NCI-H2171 (cell line): ENCODE results near the gene GATAD2B.
A peak's percentile ranks its signal among the peaks of the same experiment; 100 is the strongest.
"Not testable (repeated sequence)": the region's sequence is repeated elsewhere in the genome, so short reads cannot be mapped to it uniquely, and the experiment has no call there.

ENCODE experiments used
- DNase-seq: peaks from one replicate; lab custom pipeline; 2025; lab: John Stamatoyannopoulos, UW

GATAD2B gene

GRCh38 chr1:153833968-153834367 is 88.8 kb downstream of the GATAD2B start:
- not testable (repeated sequence) for DNase-seq

DNA sequence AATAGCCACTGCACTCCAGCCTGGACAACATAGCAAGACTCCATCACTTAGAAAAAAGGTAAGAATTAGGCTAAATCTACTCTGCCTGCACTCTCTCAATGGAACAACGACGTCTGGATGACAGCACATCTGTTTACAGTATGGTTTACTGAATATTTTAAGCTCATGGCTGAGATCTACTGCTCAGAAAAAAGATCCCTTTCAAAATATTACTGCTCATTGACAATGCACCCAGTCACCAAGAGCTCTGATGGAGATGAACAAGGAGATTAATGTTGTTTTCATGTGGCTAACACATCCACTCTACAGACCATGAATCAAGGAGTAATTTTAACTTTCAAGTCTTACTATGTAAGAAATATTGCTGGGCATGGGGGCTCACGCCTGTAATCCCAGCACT is 89.6 kb downstream of the GATAD2B start:
- no peak for DNase-seq

DNA sequence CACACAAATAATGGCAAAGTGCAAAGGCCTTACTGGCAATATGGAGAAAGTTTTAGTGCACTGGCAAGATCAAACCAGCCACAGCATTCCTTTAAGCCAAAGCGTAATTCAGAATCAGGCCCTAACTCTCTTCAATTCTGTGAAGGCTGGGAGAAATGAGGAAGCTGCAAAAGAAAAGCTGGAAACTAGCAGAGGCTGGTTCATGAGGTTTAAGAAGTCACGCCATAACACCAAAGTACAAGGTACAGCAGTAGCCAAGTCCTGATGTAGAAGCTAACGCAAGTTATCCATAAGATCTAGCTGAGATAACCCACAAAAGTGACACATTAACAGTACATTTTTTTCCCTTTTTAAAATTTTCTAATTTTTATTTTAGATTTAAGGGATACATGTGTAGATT is 90.5 kb downstream of the GATAD2B start:
- DNase-seq = no peak

DNA sequence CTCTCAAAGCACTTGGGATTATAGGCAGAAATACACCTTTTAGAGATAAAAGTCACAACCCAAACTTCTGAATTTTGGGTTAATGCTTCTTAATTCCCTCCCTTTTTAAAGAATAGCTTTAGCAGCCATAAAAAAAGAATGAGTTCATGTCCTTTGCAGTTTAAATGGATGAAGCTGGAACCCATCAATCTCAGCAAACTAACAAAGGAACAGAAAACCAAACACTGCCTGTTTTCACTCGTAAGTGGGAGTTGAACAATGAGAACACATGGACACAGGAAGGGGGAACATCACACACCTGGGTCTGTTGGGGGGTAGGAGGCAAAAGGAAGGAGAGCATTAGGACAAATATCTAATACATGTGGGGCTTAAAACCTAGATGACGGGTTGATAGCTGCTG is 91.7 kb downstream of the GATAD2B start:
- DNase-seq = no peak

GRCh38 chr1:153827168-153827964 is 95.4 kb downstream of the GATAD2B start:
- no peak for DNase-seq

DNA sequence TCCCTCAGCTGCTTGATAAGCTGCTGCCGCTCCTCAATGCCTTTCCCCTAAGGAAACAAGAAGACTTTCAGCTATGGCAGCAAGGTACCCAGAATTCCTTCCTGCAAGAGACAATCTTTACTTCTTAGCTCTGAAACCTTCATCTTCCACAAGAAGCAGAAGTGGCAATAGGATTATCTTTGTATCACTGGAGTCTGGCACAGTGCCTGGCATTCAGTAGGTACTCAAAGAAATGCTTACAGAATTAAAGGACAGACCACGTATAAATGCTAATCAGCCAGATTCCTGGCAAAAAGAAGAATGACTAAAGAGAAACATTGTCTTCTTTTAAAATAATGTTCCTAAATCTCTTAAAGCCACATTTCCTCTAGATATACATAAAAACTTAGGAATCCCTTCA is 103.9 kb downstream of the GATAD2B start:
- DNase-seq = no peak

DNA sequence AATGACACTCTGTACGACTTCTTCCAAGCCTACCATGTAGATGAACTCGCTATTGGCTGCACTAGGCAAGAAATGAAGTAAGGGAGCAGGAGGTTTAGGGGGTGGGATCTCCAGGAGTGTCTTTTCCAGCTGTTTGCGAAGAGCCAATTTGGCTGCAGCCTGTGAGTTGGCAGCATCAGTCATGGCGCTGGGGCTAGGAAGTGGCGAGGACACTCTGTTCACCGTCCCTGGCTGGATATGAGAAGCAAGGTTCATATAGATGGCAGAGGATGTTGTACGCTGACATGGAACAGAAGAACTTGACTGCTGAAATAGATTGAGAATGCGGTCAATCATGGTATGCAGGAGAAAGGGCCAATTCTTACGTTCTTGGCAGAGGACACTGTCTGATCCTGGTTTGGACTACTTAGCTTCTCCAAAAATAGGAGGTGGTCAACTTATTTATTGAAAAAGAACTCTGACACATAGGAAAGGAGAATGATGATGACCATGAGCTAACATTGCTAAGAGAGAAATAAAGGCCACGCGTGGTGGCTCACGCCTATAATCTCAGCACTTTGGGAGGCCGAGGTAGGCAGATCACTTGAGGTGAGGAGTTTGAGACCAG is 106.4 kb downstream of the GATAD2B start:
- DNase-seq = no peak

DNA sequence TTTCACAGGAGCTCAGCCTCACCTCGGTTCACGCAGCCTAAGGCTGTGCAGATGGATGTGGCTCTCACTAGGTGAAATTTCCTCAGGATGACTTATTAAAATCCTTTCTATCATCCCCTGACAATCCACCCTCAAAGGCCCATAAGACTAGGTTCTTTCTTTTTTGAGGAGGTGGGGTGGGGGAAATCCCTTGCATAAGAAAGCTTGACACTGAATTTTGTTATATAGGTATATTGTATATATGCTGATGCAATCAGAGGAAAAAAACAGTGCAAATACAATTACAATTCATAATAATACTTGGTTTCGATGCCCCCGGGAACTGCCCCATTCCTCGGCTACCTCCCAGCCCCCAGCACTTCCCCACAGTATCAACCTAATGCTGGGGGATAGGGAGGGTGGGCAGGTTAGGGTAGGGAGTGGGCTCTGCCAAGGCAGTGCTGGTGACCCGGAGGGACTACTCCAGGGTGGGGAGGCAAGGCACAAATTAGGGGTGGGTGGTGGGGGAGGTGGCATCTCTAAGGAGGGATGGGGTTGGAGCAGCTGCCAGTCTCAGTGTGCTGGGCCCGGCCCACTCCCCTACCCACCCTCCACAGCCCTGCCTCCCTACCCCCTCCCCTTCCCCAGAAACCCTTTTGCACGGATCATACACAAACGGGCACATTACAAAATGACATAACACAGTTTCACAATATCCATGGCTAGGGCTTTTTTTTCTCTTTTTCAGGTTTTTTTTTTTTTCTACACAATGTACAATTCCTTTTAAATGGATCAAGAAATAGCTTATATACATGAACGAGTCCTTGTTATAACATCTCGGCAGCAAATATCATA is 116.7 kb downstream of the GATAD2B start:
- DNase-seq = no peak

- DNase-seq = no peak
These were observed 117.6 kb downstream of the GATAD2B start for GRCh38 chr1:153805042-153805745.

DNA sequence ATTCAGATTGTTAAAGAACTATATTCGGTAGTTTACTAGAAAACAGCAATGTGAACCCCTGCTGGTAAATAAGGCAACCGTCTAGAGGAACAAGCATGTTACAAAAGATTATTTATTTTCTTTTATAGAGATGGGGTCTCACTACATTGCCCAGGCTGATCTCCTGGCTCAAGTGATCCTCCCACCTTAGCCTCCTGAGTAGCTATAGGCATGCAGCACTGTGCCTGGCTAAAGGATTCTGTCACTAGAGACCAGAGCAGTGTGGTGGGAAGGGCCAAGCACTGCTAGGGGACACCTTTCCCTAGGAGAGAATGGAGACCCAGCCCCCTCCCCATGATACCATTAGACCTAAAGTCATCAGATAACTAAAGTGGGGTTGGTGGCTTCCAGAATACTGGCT is 118.7 kb downstream of the GATAD2B start:
- no peak for DNase-seq

DNA sequence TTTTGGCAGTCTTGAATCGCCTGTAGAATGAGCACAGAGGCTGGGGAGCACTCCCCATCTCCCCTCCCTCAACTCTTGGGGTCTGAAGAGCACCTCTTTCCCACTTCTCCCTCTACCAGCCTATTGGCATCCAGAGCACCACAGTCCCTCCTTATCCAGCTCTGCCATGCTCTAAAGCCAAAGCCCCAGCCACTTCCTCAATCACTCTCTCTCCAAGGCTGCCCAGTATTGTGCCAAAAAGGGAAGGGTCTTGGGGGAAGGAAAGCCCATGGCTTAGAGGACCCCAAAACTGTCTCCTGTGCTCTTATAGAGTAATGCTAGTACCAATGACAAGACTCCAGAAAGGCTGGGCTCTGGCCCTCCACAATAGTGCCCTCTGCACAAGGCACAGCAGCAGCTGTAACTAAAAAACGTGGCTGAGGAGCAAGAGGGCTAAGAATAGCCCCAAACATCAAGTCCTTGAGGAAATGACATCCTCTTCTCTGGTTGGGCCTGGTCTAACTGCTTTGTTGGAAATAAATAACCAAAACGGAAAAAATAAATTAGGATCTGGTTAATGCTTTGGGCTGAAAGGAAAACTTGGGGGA is 119.2 kb downstream of the GATAD2B start:
- no peak for DNase-seq

GRCh38 chr1:153801786-153802697 is 120.7 kb downstream of the GATAD2B start:
- DNase-seq = no peak

DNA sequence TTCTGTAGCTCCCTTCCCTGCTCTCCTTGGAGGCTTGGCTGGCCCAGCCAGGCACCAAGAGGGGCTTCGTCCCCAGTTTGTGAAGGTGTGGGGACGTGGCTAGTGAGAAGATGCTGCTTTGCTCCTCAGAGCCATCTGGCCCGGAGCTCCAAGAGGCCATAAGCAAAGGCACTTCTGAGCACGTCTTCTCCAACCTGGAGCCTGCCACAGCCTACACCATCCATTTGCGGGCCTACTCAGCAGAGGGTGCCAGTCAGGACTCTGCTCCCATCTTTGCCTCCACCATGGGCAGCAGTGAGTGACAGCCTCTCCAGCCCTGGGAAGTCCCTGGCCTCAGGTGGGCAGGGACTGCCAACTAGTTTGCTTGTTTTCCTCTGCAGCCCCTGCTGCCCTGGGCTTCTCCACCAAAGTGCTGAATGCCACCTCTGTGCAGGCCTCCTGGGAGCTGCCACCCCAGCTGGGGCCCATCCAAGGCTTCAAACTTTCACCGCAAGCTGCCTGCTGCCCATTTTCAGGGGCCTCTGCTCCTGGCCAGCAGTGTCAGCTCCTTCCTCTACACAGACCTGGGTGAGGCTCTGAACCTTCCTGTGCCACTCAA is 121.6 kb downstream of the GATAD2B start:
- DNase-seq = no peak

DNA sequence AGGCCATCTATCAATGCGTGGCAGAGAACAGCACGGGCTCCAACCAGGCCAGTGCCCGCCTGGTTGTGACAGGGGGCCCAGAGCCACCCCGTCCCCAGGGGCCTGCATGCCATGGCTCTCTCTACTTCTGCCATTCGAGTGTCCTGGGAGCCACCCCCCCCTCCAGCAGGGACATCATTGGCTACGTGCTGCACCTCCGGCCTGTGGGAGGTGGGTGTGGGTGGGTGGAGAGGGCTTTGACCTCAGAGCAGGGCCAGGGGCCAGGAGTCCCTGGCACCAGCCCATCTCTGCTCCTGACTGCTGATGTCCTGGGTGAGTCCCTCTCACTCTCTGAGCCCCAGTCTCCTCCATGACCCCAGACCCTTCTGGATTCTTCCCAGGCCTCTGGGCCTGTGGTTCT is 122.3 kb downstream of the GATAD2B start:
- no peak for DNase-seq

DNA sequence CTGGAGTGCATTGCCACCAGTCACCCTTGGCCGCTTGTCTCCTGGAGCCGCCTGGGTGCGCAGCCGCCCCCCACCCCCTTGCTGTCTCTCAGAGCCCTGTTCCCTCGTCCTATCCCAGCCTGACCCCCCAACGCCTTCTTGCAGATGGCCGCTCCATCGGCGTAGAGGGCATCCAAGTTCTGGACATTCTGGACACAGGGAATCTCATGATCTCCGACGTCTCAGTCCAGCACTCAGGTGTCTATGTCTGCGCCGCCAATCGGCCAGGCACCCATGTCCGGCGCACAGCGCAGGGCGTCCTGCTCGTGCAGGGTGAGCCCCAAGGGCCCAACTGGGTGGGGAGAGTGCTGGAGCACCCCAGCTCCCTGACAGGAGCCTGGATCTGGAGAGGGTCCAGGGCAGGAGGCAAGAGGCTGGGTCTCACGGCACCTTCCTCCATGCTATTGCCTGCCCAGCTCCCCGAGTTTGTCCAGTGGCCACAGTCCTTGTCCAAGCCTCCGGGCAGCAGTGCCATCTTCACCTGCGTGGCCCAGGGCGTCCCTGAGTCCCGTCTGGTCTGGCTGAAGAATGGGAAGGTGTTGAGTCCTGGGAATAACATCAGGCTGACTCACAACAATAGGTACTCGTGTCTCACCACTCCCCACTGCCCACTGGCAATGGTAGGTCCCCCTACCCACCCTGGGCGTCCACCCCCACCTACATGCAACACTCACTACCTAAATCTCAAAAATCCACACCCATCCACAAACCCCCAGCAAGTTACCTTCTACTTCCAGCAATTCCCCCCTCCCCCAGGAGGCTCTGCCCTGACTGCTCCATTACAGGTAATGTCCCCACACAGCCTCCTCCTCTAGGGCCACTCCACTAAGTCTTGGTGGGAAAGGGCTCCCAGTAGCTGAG is 123.0 kb downstream of the GATAD2B start:
- no peak for DNase-seq

DNA sequence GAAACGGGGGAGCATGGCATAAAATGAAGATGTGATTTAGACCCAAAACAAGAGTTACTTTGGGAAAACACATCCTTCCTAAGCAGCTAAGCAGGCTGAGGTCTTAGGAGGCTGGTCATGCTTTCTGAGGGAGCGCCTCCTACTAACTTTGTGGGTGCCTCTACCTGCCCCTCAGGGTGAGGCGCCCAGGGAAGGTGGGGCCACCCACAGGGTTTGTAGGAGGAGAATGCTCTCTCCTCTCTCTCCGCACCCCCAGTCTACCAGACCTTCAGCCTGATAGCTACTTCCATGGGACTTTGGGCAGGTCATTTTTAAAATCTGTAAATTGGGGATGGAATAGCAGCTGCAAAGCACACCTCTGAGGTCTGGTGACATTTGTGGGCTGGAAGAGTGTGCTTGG is 123.8 kb downstream of the GATAD2B start:
- DNase-seq = no peak

- DNase-seq = no peak
These were observed 124.3 kb downstream of the GATAD2B start for GRCh38 chr1:153798468-153798780.

DNA sequence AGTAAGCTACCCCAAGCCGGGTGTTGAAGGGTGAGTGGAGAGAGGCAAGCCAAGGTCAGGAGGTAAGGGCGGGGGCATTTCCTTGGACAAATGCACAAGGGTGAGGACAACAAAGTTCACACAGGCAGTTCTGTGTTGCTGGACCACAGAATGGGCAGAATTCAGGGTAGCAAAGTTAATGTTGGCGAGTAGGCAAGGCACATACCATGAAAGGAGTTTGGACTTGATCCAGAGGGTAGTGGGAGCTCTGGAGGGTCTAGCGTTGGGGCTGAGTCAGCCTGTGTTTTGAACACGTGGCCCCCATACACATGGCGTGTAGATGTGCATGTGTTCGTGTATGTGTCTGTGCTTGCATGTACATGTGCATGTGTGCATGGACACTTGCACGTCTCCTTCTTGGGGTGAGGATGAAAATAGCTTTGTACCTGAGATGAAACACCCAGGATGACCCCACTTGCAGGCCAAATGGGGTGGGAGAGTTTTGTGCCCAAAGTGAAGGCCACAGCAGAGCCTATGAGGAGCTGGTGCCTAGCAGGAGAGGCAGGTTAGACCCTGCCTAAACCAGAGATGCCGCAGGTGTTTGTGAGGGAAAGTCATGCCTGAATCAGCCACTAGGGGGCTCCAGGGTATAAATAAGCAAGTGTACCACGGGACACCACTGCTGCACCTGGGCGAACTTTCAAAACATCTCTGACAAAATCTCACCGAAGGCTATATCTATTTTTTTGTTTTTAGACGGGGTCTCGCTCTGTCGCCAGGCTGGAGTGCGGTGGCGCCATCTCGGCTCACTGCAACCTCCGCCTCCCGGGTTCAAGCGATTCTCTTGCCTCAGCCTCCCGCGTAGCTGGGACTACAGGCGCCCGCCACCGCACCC is 125.7 kb downstream of the GATAD2B start:
- DNase-seq = peak; percentile 54
